Camera-type eye (tissue), 1 donor: ENCODE measurements around the gene RDH14. TPM values are rescaled to one million over a fixed set of nuclear protein-coding genes. Genes with fewer than 3 reads are reported as not detected.

Source experiments
- total RNA-seq: library from RNA; depleted of rRNA; stranded (reverse); fragments of >200 nt; gene quantifications from one replicate; pipeline ENCODE4 v1.2.3, GENCODE V29; 2014

RDH14 gene
- total RNA-seq = 33.6 TPM

GRCh38 chr2:18560031-18560796 is at the start of gene RDH14:
RDH14 (minus strand) TSS chr2:18560653; CDS start chr2:18560572, 81 bp downstream.

GRCh38 chr2:18589354-18589753 is 28.9 kb upstream of the RDH14 start, which contains the start of gene NT5C1B:
NT5C1B (minus strand) TSS chr2:18589569; CDS start chr2:18589468, 101 bp downstream.

Other genes starting within 250 kb of the RDH14 start
- gene NT5C1B, start 28.9 kb upstream of the RDH14 start, total RNA-seq = not detected